ENCODE measurements around the gene DNA2.
A peak's percentile ranks its signal among the peaks of the same experiment; 100 is the strongest.
"Not testable (repeated sequence)": the region's sequence is repeated elsewhere in the genome, so short reads cannot be mapped to it uniquely, and the experiment has no call there.

The DNA2 gene

DNA sequence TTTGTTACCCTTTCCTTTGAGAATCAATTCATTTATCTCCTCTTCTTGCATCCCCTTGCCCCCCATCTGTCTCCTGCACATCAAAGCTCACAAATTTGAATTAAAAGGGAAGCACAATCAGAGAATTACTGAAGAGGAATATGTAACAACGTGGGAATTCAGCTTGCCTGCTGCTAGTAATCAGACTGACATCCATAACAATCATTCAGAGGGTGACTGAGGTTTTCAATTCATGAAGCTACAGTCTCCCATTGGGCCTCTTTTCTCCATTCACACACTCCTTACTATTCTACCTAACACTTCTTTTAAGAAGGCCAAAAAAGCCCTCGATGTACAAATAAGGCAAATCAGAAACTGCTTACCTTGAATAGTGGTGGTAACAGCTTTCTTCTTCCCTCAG is 24.3 kb upstream of the DNA2 start:
- Histone ChIP-seq H3K4me3 (ENCODE audit: low read depth in 1 of 2, low read length in 2 of 2) (no peak overlapping the region), H3K4me1 (ENCODE audit: control insufficient read depth in 1 of 2, insufficient read depth in 2 of 2, low read length in 2 of 2) (no peaks in the 10 kb centered on the region), H3K9ac (ENCODE audit: low read depth in 1 of 2, low read length in 2 of 2) (no peak overlapping the region), H3K27me3 (ENCODE audit: control insufficient read depth in 1 of 2, insufficient read depth in 2 of 2, low read length in 2 of 2) (no peaks in the 10 kb centered on the region), H3K9me3 (ENCODE audit: control insufficient read depth in 1 of 2, low read length in 2 of 2) (no peaks in the 10 kb centered on the region), H3K27ac (ENCODE audit: low read depth, low read length) (no peak overlapping the region), H3K36me3 (ENCODE audit: control insufficient read depth in 1 of 2, insufficient read depth in 2 of 2, low read length in 2 of 2) (peaks cover 14 to 42% of the 10 kb centered on the region in 2 donors)

GRCh38 chr10:68492118-68492517 is 20.3 kb upstream of the DNA2 start:
- H3K27ac ChIP-seq (ENCODE audit: low read depth, low read length): no peak overlapping the region
- no peaks in the 10 kb centered on the region for H3K4me1 ChIP-seq (ENCODE audit: control insufficient read depth in 1 of 2, insufficient read depth in 2 of 2, low read length in 2 of 2)
- H3K9me3 ChIP-seq (ENCODE audit: control insufficient read depth in 1 of 2, low read length in 2 of 2): no peaks in the 10 kb centered on the region
- H3K27me3 ChIP-seq (ENCODE audit: control insufficient read depth in 1 of 2, insufficient read depth in 2 of 2, low read length in 2 of 2): no peaks in the 10 kb centered on the region
- H3K4me3 ChIP-seq (ENCODE audit: low read depth in 1 of 2, low read length in 2 of 2): no peak overlapping the region
- no peak overlapping the region for H3K9ac ChIP-seq (ENCODE audit: low read depth in 1 of 2, low read length in 2 of 2)
- peaks cover 4 to 30% of the 10 kb centered on the region in 2 donors for H3K36me3 ChIP-seq (ENCODE audit: control insufficient read depth in 1 of 2, insufficient read depth in 2 of 2, low read length in 2 of 2)

DNA sequence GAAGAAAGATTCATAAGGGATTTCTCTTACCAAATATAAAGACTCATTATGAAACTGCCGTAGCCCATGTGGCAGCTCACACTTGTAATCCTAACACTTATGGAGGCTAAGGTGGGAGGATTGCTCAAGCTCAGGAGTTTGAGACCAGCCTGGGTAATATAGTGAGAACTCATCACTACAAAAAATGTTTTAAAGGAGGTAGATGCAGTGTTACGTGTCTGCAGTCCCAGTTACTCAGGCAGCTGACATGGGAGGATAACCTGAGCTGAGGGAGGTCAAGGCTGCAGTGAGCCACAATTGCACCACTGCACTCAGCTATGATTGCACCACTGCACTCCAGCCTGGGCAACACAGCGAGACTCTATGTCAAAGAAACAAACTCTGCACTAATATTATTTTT is 18.1 kb upstream of the DNA2 start:
- Histone ChIP-seq H3K27me3 (ENCODE audit: control insufficient read depth in 1 of 2, insufficient read depth in 2 of 2, low read length in 2 of 2) (no peaks in the 10 kb centered on the region), H3K4me1 (ENCODE audit: control insufficient read depth in 1 of 2, insufficient read depth in 2 of 2, low read length in 2 of 2) (no peaks in the 10 kb centered on the region), H3K9me3 (ENCODE audit: control insufficient read depth in 1 of 2, low read length in 2 of 2) (no peaks in the 10 kb centered on the region), H3K27ac (ENCODE audit: low read depth, low read length) (no peak overlapping the region), H3K36me3 (ENCODE audit: control insufficient read depth in 1 of 2, insufficient read depth in 2 of 2, low read length in 2 of 2) (peaks cover 7 to 34% of the 10 kb centered on the region in 2 donors), H3K4me3 (ENCODE audit: low read depth in 1 of 2, low read length in 2 of 2) (no peak overlapping the region), H3K9ac (ENCODE audit: low read depth in 1 of 2, low read length in 2 of 2) (no peak overlapping the region)

GRCh38 chr10:68474021-68474420 is 2.2 kb upstream of the DNA2 start:
- no peak overlapping the region for H3K4me3 ChIP-seq (ENCODE audit: low read depth in 1 of 2, low read length in 2 of 2)
- H3K27me3 ChIP-seq (ENCODE audit: control insufficient read depth in 1 of 2, insufficient read depth in 2 of 2, low read length in 2 of 2): no peaks in the 10 kb centered on the region
- peaks cover 0 to 10% of the 10 kb centered on the region in 2 donors for H3K4me1 ChIP-seq (ENCODE audit: control insufficient read depth in 1 of 2, insufficient read depth in 2 of 2, low read length in 2 of 2)
- no peaks in the 10 kb centered on the region for H3K9me3 ChIP-seq (ENCODE audit: control insufficient read depth in 1 of 2, low read length in 2 of 2)
- H3K36me3 ChIP-seq (ENCODE audit: control insufficient read depth in 1 of 2, insufficient read depth in 2 of 2, low read length in 2 of 2): no peaks in the 10 kb centered on the region
- H3K9ac ChIP-seq (ENCODE audit: low read depth in 1 of 2, low read length in 2 of 2): no peak overlapping the region
- no peak overlapping the region for H3K27ac ChIP-seq (ENCODE audit: low read depth, low read length)

DNA sequence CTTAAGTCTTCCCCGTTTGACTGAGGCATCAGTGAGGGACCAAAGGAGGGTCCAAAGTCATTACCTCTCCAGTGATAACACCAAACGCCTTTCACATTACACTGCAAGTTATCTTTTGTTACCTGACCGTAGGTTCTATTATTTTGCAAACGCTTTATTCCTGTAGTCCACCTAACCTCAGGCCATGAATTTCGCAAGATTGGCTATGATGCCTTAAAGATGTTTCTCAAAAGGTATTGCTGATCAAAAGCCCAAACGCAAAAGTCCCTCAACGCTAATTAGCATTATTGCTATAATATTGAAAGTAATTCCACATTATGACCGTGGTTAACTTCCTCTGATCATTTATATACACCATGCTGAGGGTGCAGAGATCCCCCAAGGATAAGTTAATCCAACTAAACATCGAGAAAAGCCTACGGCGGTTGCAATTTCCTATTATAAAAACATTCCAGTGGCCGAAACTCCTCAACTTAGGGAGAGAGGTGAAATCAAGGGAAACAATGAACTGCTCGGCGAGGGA is 649 bp downstream of the DNA2 start:
- Histone ChIP-seq H3K9me3 (ENCODE audit: control insufficient read depth in 1 of 2, low read length in 2 of 2) (no peaks in the 10 kb centered on the region), H3K9ac (ENCODE audit: low read depth in 1 of 2, low read length in 2 of 2) (peak overlapping the region; percentile 63 to 66), H3K36me3 (ENCODE audit: control insufficient read depth in 1 of 2, insufficient read depth in 2 of 2, low read length in 2 of 2) (no peaks in the 10 kb centered on the region), H3K27ac (ENCODE audit: low read depth, low read length) (no peak overlapping the region), H3K4me3 (ENCODE audit: low read depth in 1 of 2, low read length in 2 of 2) (peak overlapping the region; percentile 75 to 91), H3K4me1 (ENCODE audit: control insufficient read depth in 1 of 2, insufficient read depth in 2 of 2, low read length in 2 of 2) (peaks cover 0 to 10% of the 10 kb centered on the region in 2 donors), H3K27me3 (ENCODE audit: control insufficient read depth in 1 of 2, insufficient read depth in 2 of 2, low read length in 2 of 2) (no peaks in the 10 kb centered on the region)

- Histone ChIP-seq H3K27ac (ENCODE audit: low read depth, low read length) (no peak overlapping the region), H3K9ac (ENCODE audit: low read depth in 1 of 2, low read length in 2 of 2) (no peak overlapping the region), H3K9me3 (ENCODE audit: control insufficient read depth in 1 of 2, low read length in 2 of 2) (no peaks in the 10 kb centered on the region), H3K27me3 (ENCODE audit: control insufficient read depth in 1 of 2, insufficient read depth in 2 of 2, low read length in 2 of 2) (no peaks in the 10 kb centered on the region), H3K36me3 (ENCODE audit: control insufficient read depth in 1 of 2, insufficient read depth in 2 of 2, low read length in 2 of 2) (no peaks in the 10 kb centered on the region), H3K4me3 (ENCODE audit: low read depth in 1 of 2, low read length in 2 of 2) (no peak overlapping the region), H3K4me1 (ENCODE audit: control insufficient read depth in 1 of 2, insufficient read depth in 2 of 2, low read length in 2 of 2) (peaks cover 0 to 10% of the 10 kb centered on the region in 2 donors)
Observed at GRCh38 chr10:68470300-68470699, 1.5 kb downstream of the DNA2 start.

GRCh38 chr10:68469838-68470237 is 1.9 kb downstream of the DNA2 start:
- no peak overlapping the region for H3K27ac ChIP-seq (ENCODE audit: low read depth, low read length)
- no peaks in the 10 kb centered on the region for H3K9me3 ChIP-seq (ENCODE audit: control insufficient read depth in 1 of 2, low read length in 2 of 2)
- H3K4me1 ChIP-seq (ENCODE audit: control insufficient read depth in 1 of 2, insufficient read depth in 2 of 2, low read length in 2 of 2): peaks cover 0 to 10% of the 10 kb centered on the region in 2 donors
- no peak overlapping the region for H3K4me3 ChIP-seq (ENCODE audit: low read depth in 1 of 2, low read length in 2 of 2)
- no peaks in the 10 kb centered on the region for H3K27me3 ChIP-seq (ENCODE audit: control insufficient read depth in 1 of 2, insufficient read depth in 2 of 2, low read length in 2 of 2)
- no peaks in the 10 kb centered on the region for H3K36me3 ChIP-seq (ENCODE audit: control insufficient read depth in 1 of 2, insufficient read depth in 2 of 2, low read length in 2 of 2)
- no peak overlapping the region for H3K9ac ChIP-seq (ENCODE audit: low read depth in 1 of 2, low read length in 2 of 2)

- not testable (repeated sequence) for H3K27me3 ChIP-seq (ENCODE audit: control insufficient read depth in 1 of 2, insufficient read depth in 2 of 2, low read length in 2 of 2); H3K9ac ChIP-seq (ENCODE audit: low read depth in 1 of 2, low read length in 2 of 2); H3K36me3 ChIP-seq (ENCODE audit: control insufficient read depth in 1 of 2, insufficient read depth in 2 of 2, low read length in 2 of 2); H3K9me3 ChIP-seq (ENCODE audit: control insufficient read depth in 1 of 2, low read length in 2 of 2); H3K4me1 ChIP-seq (ENCODE audit: control insufficient read depth in 1 of 2, insufficient read depth in 2 of 2, low read length in 2 of 2); H3K4me3 ChIP-seq (ENCODE audit: low read depth in 1 of 2, low read length in 2 of 2); H3K27ac ChIP-seq (ENCODE audit: low read depth, low read length)
Observed at GRCh38 chr10:68464729-68465128, 7.0 kb downstream of the DNA2 start.

GRCh38 chr10:68463365-68464093 is 8.2 kb downstream of the DNA2 start:
- H3K27me3 ChIP-seq (ENCODE audit: control insufficient read depth in 1 of 2, insufficient read depth in 2 of 2, low read length in 2 of 2): no peaks in the 10 kb centered on the region
- no peak overlapping the region for H3K4me3 ChIP-seq (ENCODE audit: low read depth in 1 of 2, low read length in 2 of 2)
- no peaks in the 10 kb centered on the region for H3K9me3 ChIP-seq (ENCODE audit: control insufficient read depth in 1 of 2, low read length in 2 of 2)
- no peak overlapping the region for H3K27ac ChIP-seq (ENCODE audit: low read depth, low read length)
- peaks cover 0 to 10% of the 10 kb centered on the region in 2 donors for H3K36me3 ChIP-seq (ENCODE audit: control insufficient read depth in 1 of 2, insufficient read depth in 2 of 2, low read length in 2 of 2)
- H3K4me1 ChIP-seq (ENCODE audit: control insufficient read depth in 1 of 2, insufficient read depth in 2 of 2, low read length in 2 of 2): no peaks in the 10 kb centered on the region
- no peak overlapping the region for H3K9ac ChIP-seq (ENCODE audit: low read depth in 1 of 2, low read length in 2 of 2)

DNA sequence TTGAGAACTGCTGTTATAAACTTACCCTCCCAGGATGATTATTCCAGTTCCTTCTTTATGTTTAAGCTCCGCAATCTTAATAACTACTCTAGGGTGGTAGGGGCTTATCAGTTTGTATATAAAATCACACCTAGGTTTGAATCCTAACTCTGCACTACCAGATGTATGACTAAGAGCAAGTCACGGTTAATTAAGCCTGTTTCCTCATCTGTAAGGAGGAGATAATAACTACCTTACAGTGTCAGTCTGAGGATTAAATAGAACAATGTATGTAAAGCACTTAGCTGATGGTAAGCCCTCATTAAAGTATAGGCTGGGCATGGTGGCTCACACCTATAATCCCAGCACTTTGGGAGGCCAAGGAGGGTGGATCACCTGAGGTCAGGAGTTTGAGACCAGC is 9.2 kb downstream of the DNA2 start:
- Histone ChIP-seq H3K27ac (ENCODE audit: low read depth, low read length) (no peak overlapping the region), H3K36me3 (ENCODE audit: control insufficient read depth in 1 of 2, insufficient read depth in 2 of 2, low read length in 2 of 2) (peaks cover 0 to 10% of the 10 kb centered on the region in 2 donors), H3K27me3 (ENCODE audit: control insufficient read depth in 1 of 2, insufficient read depth in 2 of 2, low read length in 2 of 2) (no peaks in the 10 kb centered on the region), H3K4me3 (ENCODE audit: low read depth in 1 of 2, low read length in 2 of 2) (no peak overlapping the region), H3K4me1 (ENCODE audit: control insufficient read depth in 1 of 2, insufficient read depth in 2 of 2, low read length in 2 of 2) (no peaks in the 10 kb centered on the region), H3K9me3 (ENCODE audit: control insufficient read depth in 1 of 2, low read length in 2 of 2) (no peaks in the 10 kb centered on the region), H3K9ac (ENCODE audit: low read depth in 1 of 2, low read length in 2 of 2) (no peak overlapping the region)
